Kidney tubule cell (primary cell): ENCODE measurements around the gene METTL8.

Experiments
- DNase-seq: peaks from one replicate; pipeline ENCODE4 v3.0.0-alpha.2; 2018; ENCODE audit warnings: low spot score

Gene METTL8

DNA sequence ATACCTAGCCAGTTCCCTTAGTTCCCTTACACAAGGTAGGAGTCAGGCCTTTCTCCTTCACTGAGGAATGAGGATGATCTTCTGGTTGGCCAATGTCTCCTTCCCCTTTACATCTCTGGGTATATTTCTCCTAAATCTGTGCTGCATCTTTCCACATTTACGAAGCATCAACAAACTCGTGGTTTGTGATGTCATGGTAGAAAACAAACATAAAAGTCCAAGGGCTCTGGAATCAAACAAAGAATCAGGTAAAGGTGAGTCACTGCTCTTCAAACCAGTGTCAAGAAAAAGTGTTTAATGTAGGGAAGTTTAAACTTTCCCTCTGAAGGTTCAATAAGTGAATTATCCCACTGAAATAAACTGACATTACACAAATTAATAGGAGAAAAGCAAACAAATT is 122.9 kb downstream of the METTL8 start:
- DNase-seq, result no peak

DNA sequence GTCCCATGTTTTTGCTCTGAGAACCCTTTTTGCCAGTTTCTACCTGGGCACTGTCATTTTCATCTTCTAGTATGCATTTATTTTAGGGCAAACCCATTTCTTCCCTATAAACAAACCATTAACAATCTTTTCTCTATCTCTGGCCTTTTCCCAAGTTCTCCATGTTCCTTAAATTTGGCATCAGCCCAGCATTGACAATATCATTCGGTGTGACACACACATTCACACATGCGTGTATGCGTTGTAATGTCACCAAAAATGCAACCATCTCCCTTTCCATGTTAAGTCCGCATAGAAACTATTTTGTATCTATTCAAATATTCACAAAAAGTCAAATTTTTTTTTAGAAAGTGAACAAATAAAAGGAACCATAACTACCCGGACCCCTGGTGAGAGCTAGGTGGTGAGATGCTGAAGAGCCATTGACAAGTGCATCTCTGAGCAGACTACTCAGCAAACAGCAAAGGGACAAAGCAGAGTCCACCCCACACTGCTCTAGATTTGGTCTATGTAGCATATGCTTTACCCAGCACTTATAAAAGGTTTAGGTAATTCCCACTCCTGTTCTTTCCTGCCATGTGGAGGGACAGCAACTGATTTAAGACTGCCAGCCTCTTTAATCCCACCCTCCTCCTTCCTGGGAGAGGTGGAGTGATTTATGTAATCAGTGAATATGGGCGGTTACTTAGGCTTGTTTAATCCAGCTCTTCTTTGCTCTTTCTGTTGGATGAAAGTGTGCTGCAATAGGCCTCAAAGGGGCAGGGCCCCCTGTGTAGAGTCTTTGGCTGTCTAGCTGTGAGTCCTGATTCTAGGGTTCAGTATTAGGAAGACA is 124.1 kb downstream of the METTL8 start:
- DNase-seq, result no peak

GRCh38 chr2:171308280-171309054 is 125.3 kb downstream of the METTL8 start:
- DNase-seq, result no peak

- peak; percentile 64 for DNase-seq
Measured at GRCh38 chr2:171307560-171307959, 126.2 kb downstream of the METTL8 start.

GRCh38 chr2:171297956-171298355 is 135.8 kb downstream of the METTL8 start:
- peak; percentile 72 for DNase-seq

- DNase-seq, result no peak
Measured at GRCh38 chr2:171294608-171295007, 139.2 kb downstream of the METTL8 start.

GRCh38 chr2:171293661-171294060 is 140.1 kb downstream of the METTL8 start:
- no peak for DNase-seq

GRCh38 chr2:171289991-171290390 is 143.8 kb downstream of the METTL8 start:
- DNase-seq, result no peak

GRCh38 chr2:171289316-171289715 is 144.5 kb downstream of the METTL8 start:
- DNase-seq, result no peak

- DNase-seq, result no peak
Measured at GRCh38 chr2:171287611-171288010, 146.2 kb downstream of the METTL8 start.

DNA sequence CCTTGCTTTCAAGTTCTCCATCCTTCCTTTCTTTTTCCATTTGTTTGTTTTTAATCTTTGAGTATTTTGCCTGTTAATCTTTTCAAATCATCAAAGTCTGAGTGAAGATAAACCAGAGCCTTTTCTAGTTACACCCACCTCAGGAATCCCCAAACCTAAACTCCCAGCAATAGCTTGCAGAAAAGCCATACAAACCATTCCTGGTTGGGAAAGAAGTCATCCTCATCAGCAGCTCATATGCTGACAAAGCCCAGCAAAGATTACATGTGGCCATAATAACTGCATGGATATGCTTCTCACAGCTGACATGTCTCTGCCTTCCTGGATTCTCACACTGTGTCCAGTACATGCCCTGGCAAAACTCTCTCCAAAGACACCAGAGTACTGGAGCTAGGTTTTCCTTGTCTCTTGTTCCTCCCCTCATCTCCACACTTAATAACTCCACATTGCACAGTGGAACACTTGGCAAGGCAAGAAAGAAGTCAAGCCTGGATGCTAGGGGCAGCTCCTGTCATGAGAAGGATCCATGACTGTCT is 146.7 kb downstream of the METTL8 start:
- no peak for DNase-seq

DNA sequence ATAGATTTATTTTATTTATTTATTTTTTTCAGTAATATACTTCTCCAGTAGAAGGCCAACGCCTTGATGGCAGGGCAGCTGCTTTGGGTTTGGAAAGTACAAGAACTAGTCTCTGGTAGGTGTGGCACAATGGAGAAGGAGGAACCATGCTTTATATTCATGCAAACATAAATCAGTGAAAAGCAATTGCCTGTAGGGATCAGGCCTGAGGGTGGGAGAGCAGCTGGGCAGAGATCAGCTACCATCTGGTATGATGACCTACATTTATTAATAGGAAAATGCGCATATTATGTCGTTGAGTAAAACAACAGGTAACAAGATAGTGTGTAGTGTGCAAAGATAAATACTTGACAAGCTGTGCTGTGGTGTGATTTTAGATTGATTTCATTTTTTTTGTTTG is 152.7 kb downstream of the METTL8 start:
- no peak for DNase-seq

DNA sequence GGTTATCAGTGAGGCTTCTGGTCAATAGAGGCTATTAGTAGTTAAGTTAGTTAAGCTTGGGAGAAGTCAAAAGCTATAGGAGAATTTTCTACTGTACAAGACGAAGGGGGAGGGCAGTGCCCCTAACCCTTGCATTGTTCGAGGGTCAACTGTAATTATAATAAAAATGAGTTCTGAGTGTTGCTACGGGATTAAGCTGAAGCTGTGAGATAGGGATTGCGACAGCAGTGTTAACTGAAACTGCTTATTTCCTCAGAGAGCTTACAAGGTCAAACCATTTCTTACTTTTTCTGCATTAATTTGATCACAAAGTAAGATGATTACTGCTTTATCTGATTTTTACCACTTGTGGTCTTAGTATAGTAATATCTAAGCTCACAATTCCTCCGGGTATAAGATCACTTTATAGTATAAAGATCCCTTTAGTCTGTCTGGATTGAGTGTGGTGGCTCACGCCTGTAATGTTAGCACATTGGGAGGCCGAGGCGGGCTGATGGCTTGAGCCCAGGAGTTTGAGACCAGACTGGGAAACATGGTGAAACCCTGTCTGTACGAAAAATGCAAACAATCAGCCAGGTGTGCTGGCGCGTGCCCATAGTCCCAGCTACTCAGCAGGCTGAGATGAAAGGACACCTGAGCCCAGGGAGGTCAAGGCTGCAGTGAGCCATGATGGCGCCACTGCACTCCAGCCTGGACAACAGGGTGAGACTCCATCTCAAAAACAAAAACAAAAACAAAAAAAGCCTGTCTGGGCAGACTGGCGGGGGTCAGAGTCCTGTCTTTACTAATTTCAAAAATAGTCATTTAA is 153.6 kb downstream of the METTL8 start:
- no peak for DNase-seq

DNA sequence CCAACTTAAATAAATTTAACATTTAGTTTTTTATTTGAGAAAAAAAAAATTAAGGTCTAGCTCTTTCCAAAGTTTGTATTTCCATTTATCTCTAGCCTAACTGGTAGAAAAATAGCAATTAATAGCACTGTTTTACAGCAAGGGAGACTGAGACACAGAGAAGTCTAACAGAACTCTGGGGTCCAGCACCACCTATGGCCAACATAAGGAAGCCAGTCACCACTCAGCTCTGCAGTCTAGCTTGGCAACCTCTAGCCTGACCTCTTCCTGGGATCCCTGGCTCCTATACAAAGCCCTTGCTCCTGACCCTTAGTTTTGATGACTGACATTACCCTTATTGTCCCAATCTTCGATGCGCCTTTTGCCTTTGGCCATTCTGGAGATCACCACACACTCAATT is 159.0 kb downstream of the METTL8 start:
- no peak for DNase-seq

DNA sequence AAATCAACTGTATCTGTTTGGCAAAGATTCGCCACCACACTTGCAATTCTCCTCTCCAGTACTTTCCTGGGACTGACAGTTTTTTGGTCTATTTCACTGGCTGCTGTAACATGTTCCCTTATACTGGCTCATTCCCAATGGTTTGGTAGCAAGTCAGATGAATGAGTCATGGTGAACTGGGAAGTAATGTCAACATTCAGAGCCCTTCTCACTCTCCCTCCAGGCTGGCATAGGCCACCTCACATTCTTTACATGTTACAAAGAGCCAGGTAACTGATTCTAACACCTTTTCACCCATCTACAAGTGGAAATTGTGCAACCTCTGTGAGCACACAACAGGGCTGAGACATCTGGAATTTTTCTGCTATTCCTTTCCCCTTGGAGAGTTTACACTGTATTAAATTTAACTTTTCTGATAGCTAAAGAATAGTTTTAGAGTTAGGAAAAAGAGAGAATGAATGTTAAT is 161.8 kb downstream of the METTL8 start:
- peak; percentile 98 for DNase-seq

- no peak for DNase-seq
Measured at GRCh38 chr2:171271386-171271785, 162.4 kb downstream of the METTL8 start.

GRCh38 chr2:171267855-171268629 is 165.7 kb downstream of the METTL8 start:
- DNase-seq, result no peak
